K562 (cell line): ENCODE results near the gene SPATA33. TPM values are rescaled to one million over a fixed set of nuclear protein-coding genes. Genes with fewer than 3 reads are reported as not detected.

Experiments used
- ATAC-seq: fragments of 200-7000 bp; cut with Tn5 transposase; 3 replicates; pipeline ENCODE4 v1.9.1; 2020; ENCODE audit warnings: moderate library complexity
- BruUV-seq: library from RNA; stranded (reverse); fragments of 400-500 nt; replicated peaks from 2 replicates; lab custom pipeline; 2021; lab: Mats Ljungman, UMichigan
- CTCF ChIA-PET: fragments of 300-600 bp; formaldehyde crosslinking; extraction: SDS; loops from one replicate; lab custom pipeline; 2021; ENCODE audit warnings: low intra/inter-chr PET ratio; lab: Yijun Ruan, JAX
- POLR2A ChIA-PET: fragments of 300-600, 350-650 bp; sonication (Branson Sonifier 250); formaldehyde crosslinking; extraction: SDS; loops from one replicate; lab custom pipeline; 2021; ENCODE audit warnings: antibody characterized with exemption, inconsistent platforms; lab: Yijun Ruan, JAX
- DNase-seq, 4 experiments: peaks; one replicate each; pipeline versions ENCODE4 v3.0.0 to v3.0.0-alpha.2; 2011 to 2018; ENCODE audit warnings: low spot score in 3 of 4, mixed read lengths in 3 of 4; ENCODE audit errors: extremely low read depth in 1 of 4
- FAIRE-seq: peaks from 2 replicates; lab custom pipeline; 2011; peaks lifted over from hg19 to GRCh38; lab: Jason Lieb, UNC
- H2AFZ ChIP-seq: 2 replicates; pipeline ENCODE4 v1.6.0; 2011; ENCODE audit warnings: low read depth, low read length, control low read depth, inconsistent platforms
- H3K27ac ChIP-seq: fragments of 200-600 bp; 3 replicates; pipeline ENCODE4 v1.8.0; 2011; ENCODE audit warnings: low read depth, mild to moderate bottlenecking, control low read depth, inconsistent platforms, low read length, moderate library complexity, mixed read lengths; ENCODE audit errors: extremely low read depth
- H3K27me3 ChIP-seq, 2 experiments: fragments of 300-600 bp in 1 of 2; 2 replicates in 1 of 2; 3 replicates in 1 of 2; pipeline versions ENCODE4 v1.6.0 to v1.8.0; 2011; ENCODE audit warnings: inconsistent platforms in 2 of 2, low read length in 2 of 2, mild to moderate bottlenecking in 1 of 2, mixed read lengths in 1 of 2, moderate library complexity in 1 of 2; ENCODE audit not compliant: control insufficient read depth in 2 of 2, insufficient read depth in 2 of 2
- H3K36me3 ChIP-seq: fragments of 300-600 bp; 3 replicates; pipeline ENCODE4 v1.8.0; 2011; ENCODE audit warnings: mild to moderate bottlenecking, low read length, inconsistent platforms; ENCODE audit not compliant: control insufficient read depth, insufficient read depth
- H3K4me1 ChIP-seq, 2 experiments: fragments of 200-600 bp in 1 of 2; replicated peaks in 1 of 2; 2 replicates in 1 of 2; 3 replicates in 1 of 2; pipeline versions ENCODE4 v1.5.1 to v1.8.0; 2011; ENCODE audit warnings: inconsistent platforms in 2 of 2, low read length in 2 of 2, mild to moderate bottlenecking in 1 of 2, mixed read lengths in 1 of 2, moderate library complexity in 1 of 2; ENCODE audit not compliant: control insufficient read depth in 2 of 2, insufficient read depth in 2 of 2
- H3K4me2 ChIP-seq: 2 replicates; pipeline ENCODE4 v1.6.1; 2011; ENCODE audit warnings: low read length, control low read depth, inconsistent platforms, mixed read lengths; ENCODE audit not compliant: insufficient read depth
- H3K4me3 ChIP-seq: fragments of 200-600 bp; sonication (generic), shearing (Covaris generic); 2 replicates; pipeline ENCODE4 v1.5.1; 2016; ENCODE audit warnings: control low read depth, inconsistent platforms
- H3K79me2 ChIP-seq: fragments of 200-600 bp; 3 replicates; pipeline ENCODE4 v1.8.0; 2011; ENCODE audit warnings: low read length, inconsistent platforms; ENCODE audit not compliant: control insufficient read depth, insufficient read depth
- H3K9ac ChIP-seq, 2 experiments: 2 replicates each; pipeline versions ENCODE4 v1.6.0 to v1.6.1; 2011; ENCODE audit warnings: low read depth in 2 of 2, low read length in 2 of 2, control low read depth in 1 of 2, inconsistent platforms in 1 of 2, mild to moderate bottlenecking in 1 of 2, mixed read lengths in 1 of 2; ENCODE audit not compliant: insufficient read depth in 1 of 2
- H3K9me1 ChIP-seq: one replicate; pipeline ENCODE4 v1.6.0; 2011; ENCODE audit warnings: inconsistent platforms, mild to moderate bottlenecking, low read length, moderate library complexity; ENCODE audit not compliant: control insufficient read depth, insufficient read depth
- H3K9me3 ChIP-seq: replicated peaks from 2 replicates; pipeline ENCODE4 v1.5.1; 2011; ENCODE audit warnings: low read depth, low read length, inconsistent platforms; ENCODE audit not compliant: control insufficient read depth, insufficient read depth
- H4K20me1 ChIP-seq: replicated peaks from 2 replicates; pipeline ENCODE4 v1.6.1; 2011; ENCODE audit warnings: low read length, inconsistent platforms, mixed read lengths; ENCODE audit not compliant: control insufficient read depth, insufficient read depth
- BACH1 ChIP-seq: fragments of 200-800 bp; sonication (Bioruptor generic); IDR thresholded peaks from 2 replicates; pipeline ENCODE4 v1.6.1; 2016; ENCODE audit warnings: missing genetic modification characterization, missing compliant biosample characterization
- BCOR ChIP-seq: fragments of 450-650 bp; IDR thresholded peaks from 2 replicates; pipeline ENCODE4 v1.6.1; 2016
- CCAR2 ChIP-seq: fragments of 200-400 bp; formaldehyde crosslinking; IDR thresholded peaks from 2 replicates; pipeline ENCODE4 v1.6.1; 2017; ENCODE audit warnings: mild to moderate bottlenecking, low read depth, low read length
- ETV6 ChIP-seq, 3 experiments: fragments of 150-350 bp in 1 of 3; sonication (generic) in 1 of 3; formaldehyde crosslinking in 1 of 3; IDR thresholded peaks; 2 replicates each; pipeline versions ENCODE4 v1.6.1 to v1.8.0; 2014 to 2022; ENCODE audit warnings: borderline replicate concordance in 2 of 3, low read depth in 2 of 3, antibody characterized with exemption in 1 of 3, low read length in 1 of 3, mild to moderate bottlenecking in 1 of 3, missing genetic modification reagents in 1 of 3
- HDAC2 ChIP-seq: fragments of 450-650 bp; IDR thresholded peaks from 2 replicates; pipeline ENCODE4 v1.6.1; 2016; ENCODE audit warnings: mild to moderate bottlenecking
- HDGF ChIP-seq: fragments of 450-650 bp; IDR thresholded peaks from 2 replicates; pipeline ENCODE4 v1.6.1; 2016
- IRF2 ChIP-seq: sonication (generic); formaldehyde crosslinking; IDR thresholded peaks from 2 replicates; pipeline ENCODE4 v1.8.1; 2022; ENCODE audit warnings: mild to moderate bottlenecking, missing genetic modification reagents
- KAT2B ChIP-seq: IDR thresholded peaks from one replicate; pipeline ENCODE4 v1.6.1; 2012; ENCODE audit warnings: low read depth, mild to moderate bottlenecking, control low read depth, inconsistent platforms, low read length, moderate library complexity
- KDM1A ChIP-seq, 2 experiments: fragments of 450-650 bp; IDR thresholded peaks; 2 replicates each; pipeline ENCODE4 v1.6.1; 2016; ENCODE audit warnings: mild to moderate bottlenecking in 2 of 2
- KLF13 ChIP-seq: fragments of 450-650 bp; IDR thresholded peaks from 2 replicates; pipeline ENCODE4 v1.6.1; 2016; ENCODE audit warnings: missing genetic modification characterization, low read depth, mild to moderate bottlenecking, missing compliant biosample characterization, moderate library complexity, borderline replicate concordance
- MTF1 ChIP-seq: fragments of 250-450 bp; sonication (Bioruptor Pico); IDR thresholded peaks from 2 replicates; pipeline ENCODE4 v1.9.0; 2021; ENCODE audit warnings: moderate library complexity, mild to moderate bottlenecking, inconsistent platforms, borderline replicate concordance
- PYGO2 ChIP-seq: fragments of 450-650 bp; IDR thresholded peaks from 2 replicates; pipeline ENCODE4 v1.6.1; 2016; ENCODE audit warnings: mild to moderate bottlenecking, missing genetic modification characterization, moderate library complexity, missing compliant biosample characterization
- ZNF146 ChIP-seq: IDR thresholded peaks from one replicate; pipeline ENCODE4 v1.6.1; 2018; ENCODE audit warnings: missing compliant biosample characterization; ENCODE audit not compliant: unreplicated experiment
- ZNF165 ChIP-seq: fragments of 250-450 bp; sonication (Bioruptor Pico); IDR thresholded peaks from 2 replicates; pipeline ENCODE4 v1.4.0; 2020; ENCODE audit warnings: borderline replicate concordance
- ZNF316 ChIP-seq: fragments of 450-650 bp; IDR thresholded peaks from 2 replicates; pipeline ENCODE4 v1.6.1; 2016
- ZNF589 ChIP-seq: fragments of 200-800 bp; sonication (Bioruptor generic); IDR thresholded peaks from 2 replicates; pipeline ENCODE4 v1.6.1; 2016; ENCODE audit warnings: low read depth, missing genetic modification characterization, missing compliant biosample characterization
- WGBS: fragments of 100-300 bp; shearing (Covaris generic); methylation state at CpG from one replicate; pipeline ENCODE4 v1.1.6; 2016; ENCODE audit warnings: low coverage, mixed read lengths; ENCODE audit not compliant: insufficient coverage; ENCODE audit errors: missing lambda C conversion rate; 5-methylcytosine and 5-hydroxymethylcytosine counted together
- in situ Hi-C: fragments of 300-500 bp; cut with MboI; formaldehyde crosslinking; loops from 4 replicates; pipeline ENCODE4 v1.15.0; 2018; ENCODE audit warnings: inconsistent platforms, mixed read lengths
- intact Hi-C: fragments of 100-400 bp; cut with micrococcal nuclease; formaldehyde crosslinking; loops from 2 replicates; pipeline ENCODE4 v1.14.2; 2022
- polyA plus RNA-seq, 8 experiments: library from polyadenylated mRNA; depleted of rRNA in 4 of 8; stranded (reverse) in 5 of 8; unstranded in 3 of 8; fragments of >200 nt; fragmentation: Nextera tagmentation in 2 of 8; fragmentation: Illumina TruSeq in 1 of 8; extraction: Ambion mirVana in 2 of 8; extraction: Trizol in 1 of 8; gene quantifications; 2 replicates each; pipeline versions ENCODE4 v1.2.1 to v1.2.3, GENCODE V29; 2011 to 2014; ENCODE audit warnings: inconsistent platforms in 1 of 8, missing spikeins in 1 of 8
- total RNA-seq, 7 experiments: library from RNA; depleted of rRNA in 6 of 7; stranded (reverse); fragments of >200 nt in 6 of 7; fragmentation: Illumina TruSeq in 2 of 7; extraction: Trizol in 2 of 7; gene quantifications; 2 replicates each; pipeline versions ENCODE4 v1.2.1 to v1.2.3, GENCODE V29; 2011 to 2021; ENCODE audit warnings: low replicate concordance in 1 of 7
- TF ChIP-seq, protein P1 (sequence below): sonication (generic); formaldehyde crosslinking; IDR thresholded peaks from 2 replicates; pipeline ENCODE4 v1.8.0; 2022; ENCODE audit warnings: mild to moderate bottlenecking, low read depth, missing genetic modification reagents
- TF ChIP-seq, protein P2 (sequence below): fragments of 250-450 bp; sonication (Bioruptor Pico); IDR thresholded peaks from 2 replicates; pipeline ENCODE4 v1.5.0; 2020; ENCODE audit warnings: mild to moderate bottlenecking

SPATA33 gene
- total and polyA plus RNA-seq, 9 of the 15 experiments (the other 6 are each of a cell fraction or from before 2014, with no cell fraction given) = 4.0 to 20.0 (median 11.8) TPM

DNA sequence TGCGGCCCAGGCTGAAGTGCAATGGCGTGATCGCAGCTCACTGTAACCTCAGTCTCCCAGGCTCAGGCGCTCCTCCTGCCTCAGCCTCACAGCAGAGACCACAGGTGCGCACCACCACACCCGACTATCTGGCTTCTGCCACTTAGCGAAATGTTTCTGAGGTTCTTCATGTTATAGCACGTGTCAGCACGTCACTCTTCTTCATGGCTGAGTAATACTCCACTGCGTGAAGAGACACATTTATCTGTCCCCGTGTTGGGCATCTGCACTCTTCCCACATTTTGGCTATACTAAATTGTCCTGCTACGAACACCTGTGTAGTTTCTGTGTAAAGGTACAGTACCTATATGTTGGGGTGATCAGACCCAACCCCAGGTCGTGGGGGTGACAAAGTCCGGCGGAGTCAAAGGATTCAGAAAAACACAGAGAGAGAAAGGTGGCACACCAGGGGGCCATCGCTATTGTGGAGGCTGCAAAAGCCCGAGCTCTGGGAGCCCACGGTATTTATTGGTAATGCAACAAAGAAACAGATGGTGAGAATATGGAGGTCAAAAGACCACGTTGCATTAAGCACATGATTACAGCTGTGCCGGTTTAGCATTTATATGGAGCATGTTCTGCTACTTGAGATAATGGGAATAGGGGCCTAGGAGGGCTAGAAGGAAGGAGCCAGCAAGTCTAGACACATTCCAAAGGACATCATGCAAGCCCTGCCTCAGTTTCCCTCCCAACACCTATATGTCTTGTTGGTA, 45.0 kb upstream of the SPATA33 start:
- Histone ChIP-seq H3K9ac (no peak overlapping the region), H3K36me3 (no peaks in the 10 kb centered on the region), H3K9me1 (no peaks in the 10 kb centered on the region), H3K27ac (no peak overlapping the region), H3K27me3 (no peaks in the 10 kb centered on the region), H4K20me1 (no peaks in the 10 kb centered on the region), H2AFZ (no peak overlapping the region), H3K9me3 (no peaks in the 10 kb centered on the region), H3K4me3 (no peak overlapping the region), H3K4me1 (peaks cover 15 to 61% of the 10 kb centered on the region in 2 experiments; a peak in 4 of 5 replicates), H3K4me2 (no peak overlapping the region), H3K79me2 (no peaks in the 10 kb centered on the region)
- POLR2A ChIA-PET = no interaction called here
- no TSS peak for BruUV-seq
- 54% methylated on average over 20 of the region's 20 CpGs for WGBS
- ATAC-seq (no peak), FAIRE-seq (no peak), DNase-seq (no peak)
- CTCF ChIA-PET = no interaction called here
- in situ Hi-C loops = no loop called here
- intact Hi-C loops = no loop called here
- TF ChIP-seq KLF13 (tag) (no peak), ETV6 (IDR thresholded peaks at IDR 0.05; ENCODE audit: borderline replicate concordance in 1 of 2, low read depth in 2 of 2, low read length in 1 of 2) (no peak), ETV6 (CRISPR knock-in tag; IDR thresholded peaks at IDR 0.05; ENCODE audit: borderline replicate concordance) (no peak), KDM1A (IDR thresholded peaks at IDR 0.05) (peak; percentile 35 to 36; a peak in 2 of 4 replicates), ZNF589 (no peak), HDGF (no peak), KAT2B (no peak), BACH1 (no peak), ZNF146 (CRISPR knock-in tag) (peak; percentile 99), PYGO2 (tag) (no peak), ZNF316 (no peak), HDAC2 (0 out of 2 replicates have a peak, but pooled peaks have one; percentile 17), MTF1 (CRISPR knock-in tag) (no peak), ZNF165 (no peak), IRF2 (CRISPR knock-in tag) (no peak), CCAR2 (no peak), BCOR (peak; percentile 52)
- TF ChIP-seq, protein P1, sequence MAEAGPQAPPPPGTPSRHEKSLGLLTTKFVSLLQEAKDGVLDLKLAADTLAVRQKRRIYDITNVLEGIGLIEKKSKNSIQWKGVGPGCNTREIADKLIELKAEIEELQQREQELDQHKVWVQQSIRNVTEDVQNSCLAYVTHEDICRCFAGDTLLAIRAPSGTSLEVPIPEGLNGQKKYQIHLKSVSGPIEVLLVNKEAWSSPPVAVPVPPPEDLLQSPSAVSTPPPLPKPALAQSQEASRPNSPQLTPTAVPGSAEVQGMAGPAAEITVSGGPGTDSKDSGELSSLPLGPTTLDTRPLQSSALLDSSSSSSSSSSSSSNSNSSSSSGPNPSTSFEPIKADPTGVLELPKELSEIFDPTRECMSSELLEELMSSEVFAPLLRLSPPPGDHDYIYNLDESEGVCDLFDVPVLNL (CRISPR knock-in tag) = no peak
- TF ChIP-seq, protein P2, sequence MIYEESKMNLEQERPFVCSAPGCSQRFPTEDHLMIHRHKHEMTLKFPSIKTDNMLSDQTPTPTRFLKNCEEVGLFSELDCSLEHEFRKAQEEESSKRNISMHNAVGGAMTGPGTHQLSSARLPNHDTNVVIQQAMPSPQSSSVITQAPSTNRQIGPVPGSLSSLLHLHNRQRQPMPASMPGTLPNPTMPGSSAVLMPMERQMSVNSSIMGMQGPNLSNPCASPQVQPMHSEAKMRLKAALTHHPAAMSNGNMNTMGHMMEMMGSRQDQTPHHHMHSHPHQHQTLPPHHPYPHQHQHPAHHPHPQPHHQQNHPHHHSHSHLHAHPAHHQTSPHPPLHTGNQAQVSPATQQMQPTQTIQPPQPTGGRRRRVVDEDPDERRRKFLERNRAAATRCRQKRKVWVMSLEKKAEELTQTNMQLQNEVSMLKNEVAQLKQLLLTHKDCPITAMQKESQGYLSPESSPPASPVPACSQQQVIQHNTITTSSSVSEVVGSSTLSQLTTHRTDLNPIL = no peak
